ENCODE results near the gene GLO1. TPM values are rescaled to one million over a fixed set of nuclear protein-coding genes. Genes with fewer than 3 reads are reported as not detected.

GLO1 gene
- total and polyA plus RNA-seq, 2 experiments from 2014 or later = 273 TPM

GRCh38 chr6:38724343-38724742, 21.4 kb upstream of the GLO1 start:
- H3K9me3 Mint-ChIP-seq = peaks cover 5% of the 10 kb centered on the region; the same call in 1 of the 3 replicates
- Histone ChIP-seq H3K4me1 (ENCODE audit: insufficient read depth) (no peaks in the 10 kb centered on the region), H3K9me2 (ENCODE audit: insufficient read depth) (no peaks in the 10 kb centered on the region), H3K36me3 (ENCODE audit: insufficient read depth) (no peaks in the 10 kb centered on the region), H4K20me1 (replicated peaks; ENCODE audit: insufficient read depth) (no peaks in the 10 kb centered on the region), H3K4me2 (no peak overlapping the region), H3K4me3 (no peak overlapping the region), H3K27me3 (ENCODE audit: insufficient read depth) (no peaks in the 10 kb centered on the region), H3F3A (replicated peaks; ENCODE audit: low read depth) (no peaks in the 10 kb centered on the region), H3K79me2 (replicated peaks; ENCODE audit: insufficient read depth) (no peaks in the 10 kb centered on the region), H2AFZ (no peak overlapping the region), H3K27ac (ENCODE audit: low read depth) (no peak overlapping the region)
- TF ChIP-seq JUNB (IDR thresholded peaks at IDR 0.05; ENCODE audit: unreplicated experiment) (no peak), EZH2phosphoT487 (IDR thresholded peaks at IDR 0.05; ENCODE audit: unreplicated experiment) (no peak), CREB1 (CRISPR knock-in tag; IDR thresholded peaks at IDR 0.05; ENCODE audit: low read depth) (no peak), ZNF114 (CRISPR knock-in tag; IDR thresholded peaks at IDR 0.05) (no peak), POLR2AphosphoS5 (IDR thresholded peaks at IDR 0.05; ENCODE audit: low read depth) (no peak), CTCF (conservative IDR thresholded peaks at IDR 0.05; ENCODE audit: low read depth in 2 of 2) (no peak)
- TF ChIP-seq, protein P1, sequence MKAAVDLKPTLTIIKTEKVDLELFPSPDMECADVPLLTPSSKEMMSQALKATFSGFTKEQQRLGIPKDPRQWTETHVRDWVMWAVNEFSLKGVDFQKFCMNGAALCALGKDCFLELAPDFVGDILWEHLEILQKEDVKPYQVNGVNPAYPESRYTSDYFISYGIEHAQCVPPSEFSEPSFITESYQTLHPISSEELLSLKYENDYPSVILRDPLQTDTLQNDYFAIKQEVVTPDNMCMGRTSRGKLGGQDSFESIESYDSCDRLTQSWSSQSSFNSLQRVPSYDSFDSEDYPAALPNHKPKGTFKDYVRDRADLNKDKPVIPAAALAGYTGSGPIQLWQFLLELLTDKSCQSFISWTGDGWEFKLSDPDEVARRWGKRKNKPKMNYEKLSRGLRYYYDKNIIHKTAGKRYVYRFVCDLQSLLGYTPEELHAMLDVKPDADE (IDR thresholded peaks at IDR 0.05) = no peak
- TF ChIP-seq, protein P2, sequence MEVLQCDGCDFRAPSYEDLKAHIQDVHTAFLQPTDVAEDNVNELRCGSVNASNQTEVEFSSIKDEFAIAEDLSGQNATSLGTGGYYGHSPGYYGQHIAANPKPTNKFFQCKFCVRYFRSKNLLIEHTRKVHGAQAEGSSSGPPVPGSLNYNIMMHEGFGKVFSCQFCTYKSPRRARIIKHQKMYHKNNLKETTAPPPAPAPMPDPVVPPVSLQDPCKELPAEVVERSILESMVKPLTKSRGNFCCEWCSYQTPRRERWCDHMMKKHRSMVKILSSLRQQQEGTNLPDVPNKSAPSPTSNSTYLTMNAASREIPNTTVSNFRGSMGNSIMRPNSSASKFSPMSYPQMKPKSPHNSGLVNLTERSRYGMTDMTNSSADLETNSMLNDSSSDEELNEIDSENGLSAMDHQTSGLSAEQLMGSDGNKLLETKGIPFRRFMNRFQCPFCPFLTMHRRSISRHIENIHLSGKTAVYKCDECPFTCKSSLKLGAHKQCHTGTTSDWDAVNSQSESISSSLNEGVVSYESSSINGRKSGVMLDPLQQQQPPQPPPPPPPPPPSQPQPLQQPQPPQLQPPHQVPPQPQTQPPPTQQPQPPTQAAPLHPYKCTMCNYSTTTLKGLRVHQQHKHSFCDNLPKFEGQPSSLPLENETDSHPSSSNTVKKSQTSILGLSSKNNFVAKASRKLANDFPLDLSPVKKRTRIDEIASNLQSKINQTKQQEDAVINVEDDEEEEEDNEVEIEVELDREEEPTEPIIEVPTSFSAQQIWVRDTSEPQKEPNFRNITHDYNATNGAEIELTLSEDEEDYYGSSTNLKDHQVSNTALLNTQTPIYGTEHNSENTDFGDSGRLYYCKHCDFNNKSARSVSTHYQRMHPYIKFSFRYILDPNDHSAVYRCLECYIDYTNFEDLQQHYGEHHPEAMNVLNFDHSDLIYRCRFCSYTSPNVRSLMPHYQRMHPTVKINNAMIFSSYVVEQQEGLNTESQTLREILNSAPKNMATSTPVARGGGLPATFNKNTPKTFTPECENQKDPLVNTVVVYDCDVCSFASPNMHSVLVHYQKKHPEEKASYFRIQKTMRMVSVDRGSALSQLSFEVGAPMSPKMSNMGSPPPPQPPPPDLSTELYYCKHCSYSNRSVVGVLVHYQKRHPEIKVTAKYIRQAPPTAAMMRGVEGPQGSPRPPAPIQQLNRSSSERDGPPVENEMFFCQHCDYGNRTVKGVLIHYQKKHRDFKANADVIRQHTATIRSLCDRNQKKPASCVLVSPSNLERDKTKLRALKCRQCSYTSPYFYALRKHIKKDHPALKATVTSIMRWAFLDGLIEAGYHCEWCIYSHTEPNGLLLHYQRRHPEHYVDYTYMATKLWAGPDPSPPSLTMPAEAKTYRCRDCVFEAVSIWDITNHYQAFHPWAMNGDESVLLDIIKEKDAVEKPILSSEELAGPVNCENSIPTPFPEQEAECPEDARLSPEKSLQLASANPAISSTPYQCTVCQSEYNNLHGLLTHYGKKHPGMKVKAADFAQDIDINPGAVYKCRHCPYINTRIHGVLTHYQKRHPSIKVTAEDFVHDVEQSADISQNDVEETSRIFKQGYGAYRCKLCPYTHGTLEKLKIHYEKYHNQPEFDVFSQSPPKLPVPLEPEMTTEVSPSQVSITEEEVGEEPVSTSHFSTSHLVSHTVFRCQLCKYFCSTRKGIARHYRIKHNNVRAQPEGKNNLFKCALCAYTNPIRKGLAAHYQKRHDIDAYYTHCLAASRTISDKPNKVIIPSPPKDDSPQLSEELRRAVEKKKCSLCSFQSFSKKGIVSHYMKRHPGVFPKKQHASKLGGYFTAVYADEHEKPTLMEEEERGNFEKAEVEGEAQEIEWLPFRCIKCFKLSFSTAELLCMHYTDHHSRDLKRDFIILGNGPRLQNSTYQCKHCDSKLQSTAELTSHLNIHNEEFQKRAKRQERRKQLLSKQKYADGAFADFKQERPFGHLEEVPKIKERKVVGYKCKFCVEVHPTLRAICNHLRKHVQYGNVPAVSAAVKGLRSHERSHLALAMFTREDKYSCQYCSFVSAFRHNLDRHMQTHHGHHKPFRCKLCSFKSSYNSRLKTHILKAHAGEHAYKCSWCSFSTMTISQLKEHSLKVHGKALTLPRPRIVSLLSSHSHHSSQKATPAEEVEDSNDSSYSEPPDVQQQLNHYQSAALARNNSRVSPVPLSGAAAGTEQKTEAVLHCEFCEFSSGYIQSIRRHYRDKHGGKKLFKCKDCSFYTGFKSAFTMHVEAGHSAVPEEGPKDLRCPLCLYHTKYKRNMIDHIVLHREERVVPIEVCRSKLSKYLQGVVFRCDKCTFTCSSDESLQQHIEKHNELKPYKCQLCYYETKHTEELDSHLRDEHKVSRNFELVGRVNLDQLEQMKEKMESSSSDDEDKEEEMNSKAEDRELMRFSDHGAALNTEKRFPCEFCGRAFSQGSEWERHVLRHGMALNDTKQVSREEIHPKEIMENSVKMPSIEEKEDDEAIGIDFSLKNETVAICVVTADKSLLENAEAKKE (CRISPR knock-in tag; IDR thresholded peaks at IDR 0.05) = no peak
- peaks cover 7% of the 10 kb centered on the region; the same call in 2 of the 3 replicates for H3K36me3 Mint-ChIP-seq (ENCODE audit: low read depth)
- ATAC-seq = no peak
- DNase-seq (ENCODE audit: low spot score) = no peak
- H3K4me1 Mint-ChIP-seq = peaks cover 5% of the 10 kb centered on the region; the same call in 2 of the 3 replicates
- H3K27me3 Mint-ChIP-seq (ENCODE audit: insufficient read depth, low read depth, poor library complexity) = peaks cover 2% of the 10 kb centered on the region
- no peak overlapping the region for H3K27ac Mint-ChIP-seq
- no peak overlapping the region for H3K4me3 Mint-ChIP-seq

Data from GM23338 (cell line).